Retinal pigment epithelial cell (primary cell): ENCODE results near the gene ATP8A1.

Experiments
- DNase-seq: peaks from one replicate; pipeline ENCODE4 v3.0.0-alpha.2; 2010; ENCODE audit warnings: low read depth
- H3K4me3 ChIP-seq: 2 replicates; pipeline ENCODE4 v1.5.1; 2011; ENCODE audit warnings: mild to moderate bottlenecking, low read length, control low read depth, moderate library complexity
- CTCF ChIP-seq: conservative IDR thresholded peaks from 2 replicates; pipeline ENCODE4 v1.5.1; 2011; ENCODE audit warnings: low read depth, low read length, control low read depth, inconsistent platforms

Gene ATP8A1

GRCh38 chr4:42446823-42447222, 210.1 kb downstream of the ATP8A1 start:
- no peak for DNase-seq
- H3K4me3 ChIP-seq, result no peak overlapping the region
- TF ChIP-seq CTCF, result no peak

DNA sequence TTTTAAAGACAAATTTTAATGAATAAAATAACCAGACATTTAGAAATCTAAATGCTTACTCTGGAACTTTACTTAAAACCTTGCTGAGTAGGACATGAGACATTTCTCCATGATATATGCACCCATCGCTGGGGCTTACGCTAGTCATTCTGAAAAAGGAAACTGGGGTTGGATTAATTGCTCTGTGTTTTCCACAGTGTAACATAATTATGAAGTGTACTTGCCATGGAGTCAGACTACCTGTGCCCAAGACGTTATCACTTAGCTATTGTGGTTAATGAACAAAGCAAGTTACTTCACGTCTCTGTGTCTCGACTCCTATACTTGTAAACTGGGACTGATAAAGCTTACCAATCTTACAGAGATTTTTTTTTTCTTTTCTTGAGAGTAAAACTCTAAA, 211.9 kb downstream of the ATP8A1 start:
- no peak for DNase-seq
- no peak overlapping the region for H3K4me3 ChIP-seq
- no peak for TF ChIP-seq CTCF

GRCh38 chr4:42442601-42443000, 214.3 kb downstream of the ATP8A1 start:
- DNase-seq, result no peak
- no peak overlapping the region for H3K4me3 ChIP-seq
- no peak for TF ChIP-seq CTCF

- TF ChIP-seq CTCF, result no peak
- DNase-seq, result no peak
- H3K4me3 ChIP-seq, result no peak overlapping the region
These were observed 216.8 kb downstream of the ATP8A1 start for GRCh38 chr4:42440083-42440482.

- no peak for TF ChIP-seq CTCF
- no peak for DNase-seq
- H3K4me3 ChIP-seq, result no peak overlapping the region
These were observed 219.9 kb downstream of the ATP8A1 start for GRCh38 chr4:42436928-42437565.

GRCh38 chr4:42428036-42428435, 228.9 kb downstream of the ATP8A1 start:
- no peak for DNase-seq
- no peak for TF ChIP-seq CTCF

More at GRCh38 chr4:42428036-42428435, 228.9 kb downstream of the ATP8A1 start:
- no peak overlapping the region for H3K4me3 ChIP-seq
